ENCODE results near the gene UBXN10. TPM values are rescaled to one million over a fixed set of nuclear protein-coding genes. Genes with fewer than 3 reads are reported as not detected.

Gene UBXN10, protein sequence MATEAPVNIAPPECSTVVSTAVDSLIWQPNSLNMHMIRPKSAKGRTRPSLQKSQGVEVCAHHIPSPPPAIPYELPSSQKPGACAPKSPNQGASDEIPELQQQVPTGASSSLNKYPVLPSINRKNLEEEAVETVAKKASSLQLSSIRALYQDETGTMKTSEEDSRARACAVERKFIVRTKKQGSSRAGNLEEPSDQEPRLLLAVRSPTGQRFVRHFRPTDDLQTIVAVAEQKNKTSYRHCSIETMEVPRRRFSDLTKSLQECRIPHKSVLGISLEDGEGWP
- under 0.01 TPM in 1 of 2 replicates, not detected in the other for total RNA-seq

DNA sequence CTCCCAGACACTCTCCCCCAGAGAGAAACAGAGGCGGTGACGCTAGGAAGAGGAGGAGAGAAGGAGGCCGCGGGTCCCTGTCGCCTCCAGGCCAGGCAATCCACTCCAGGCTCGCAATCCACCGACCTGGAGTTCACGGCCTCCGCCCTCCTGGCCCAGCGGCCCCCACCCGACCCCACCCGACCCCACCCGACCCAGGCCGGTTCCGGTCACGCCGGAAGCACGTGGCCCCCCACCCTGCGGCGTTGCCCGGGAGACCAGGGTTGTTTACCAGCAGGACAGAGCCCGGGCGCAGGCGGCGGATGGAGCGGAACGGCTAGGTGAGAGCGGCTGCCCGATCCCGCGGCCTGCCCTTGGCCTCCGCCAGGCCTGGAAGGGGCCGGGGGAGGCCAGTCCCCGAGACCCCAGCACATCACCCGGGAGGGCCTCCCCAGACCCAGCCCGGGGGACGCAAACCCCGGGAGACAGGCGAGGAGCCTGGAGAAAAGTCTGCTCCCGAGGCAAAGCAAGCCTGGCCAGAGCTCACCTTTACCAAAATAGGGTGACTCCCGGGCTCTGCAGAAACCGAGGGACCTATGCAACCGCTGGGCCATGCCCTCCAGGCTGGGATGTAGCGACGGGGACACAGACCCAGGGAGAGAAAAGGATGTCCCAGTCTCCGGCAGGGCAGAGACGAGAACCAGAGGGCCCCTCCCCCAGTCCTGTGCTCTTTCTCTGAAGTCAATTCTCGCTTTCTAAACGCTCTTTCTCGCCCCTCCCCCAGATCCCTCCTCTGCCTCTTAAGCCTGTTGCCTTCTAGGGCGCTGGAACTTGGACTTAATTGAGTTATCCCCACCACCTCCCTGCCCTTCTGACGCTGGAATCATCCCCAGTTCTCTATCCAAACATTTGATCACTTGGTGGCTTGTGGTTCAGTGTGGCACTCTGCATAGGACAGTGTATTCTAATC, at the start of gene UBXN10, which contains the start of gene PLA2G2C:
Gene UBXN10, plus strand, starts transcription at position 263 of the 949 bp plus-strand sequence. CDS start 4,466 bp downstream, outside the sequence.
Gene PLA2G2C, minus strand, starts transcription at position 685 of the 949 bp plus-strand sequence. CDS start 9,155 bp downstream, outside the sequence.

DNA sequence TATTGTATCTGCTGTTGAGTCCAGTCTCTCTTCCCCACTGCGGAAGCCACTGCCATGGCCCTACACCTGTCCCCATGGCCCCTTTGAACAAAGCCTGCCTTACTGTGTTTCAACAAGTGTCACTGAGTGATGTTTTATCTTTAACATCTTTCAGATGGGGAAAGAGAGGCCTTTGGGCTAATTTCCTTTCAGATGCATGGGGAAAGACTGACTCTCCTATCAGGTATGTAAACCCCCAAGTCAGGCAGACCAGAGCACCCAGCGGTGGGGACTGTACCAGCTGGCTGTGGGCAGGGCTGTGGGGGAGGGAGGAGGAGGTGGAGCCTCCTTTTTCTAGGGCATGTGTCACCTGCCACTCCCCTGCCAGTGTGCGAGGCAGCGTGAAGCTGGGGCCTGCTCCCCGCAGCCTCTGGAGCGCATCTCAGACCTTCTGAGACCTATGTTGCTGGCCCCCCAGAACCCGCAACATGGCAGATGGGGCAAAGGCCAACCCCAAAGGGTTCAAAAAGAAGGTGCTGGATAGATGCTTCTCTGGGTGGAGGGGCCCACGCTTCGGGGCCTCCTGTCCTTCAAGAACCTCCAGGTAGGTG, 46.8 kb upstream of the UBXN10 start, which contains the start of gene PLA2G2F:
Gene PLA2G2F, plus strand, starts transcription at position 363 of the 590 bp plus-strand sequence. Its CDS starts 105 bp downstream, at position 468.

Other genes with a start within 250 kb of the UBXN10 start
- gene PLA2G2A, start 206.5 kb upstream of the UBXN10 start, total RNA-seq, result not detected in 2 replicates
- not detected in 2 replicates for gene PLA2G5, start 115.9 kb upstream of the UBXN10 start, total RNA-seq
- not detected in 2 replicates for gene PLA2G2D, start 66.6 kb upstream of the UBXN10 start, total RNA-seq
- not detected in 2 replicates for gene PLA2G2F, start 46.8 kb upstream of the UBXN10 start, total RNA-seq
- gene PLA2G2C, start 422 bp downstream of the UBXN10 start, total RNA-seq, result not detected in 2 replicates
- gene VWA5B1, start 104.8 kb downstream of the UBXN10 start, total RNA-seq, result not detected in 2 replicates